Transverse colon (tissue), 4 donors: ENCODE results near the gene CFAP46. TPM values are rescaled to one million over a fixed set of nuclear protein-coding genes. Genes with fewer than 3 reads are reported as not detected.
A peak's percentile ranks its signal among the peaks of the same experiment; 100 is the strongest.

Source experiments
- DNase-seq: peaks from one replicate; pipeline ENCODE4 v3.0.0-alpha.2; 2019
- H3K27ac ChIP-seq, 4 donors: fragments of 200-600 bp; sonication (generic); 2 replicates each; pipeline ENCODE4 v1.5.1; 2016 to 2018; ENCODE audit warnings: inconsistent platforms in 4 of 4
- H3K27me3 ChIP-seq: fragments of 200-600 bp; sonication (generic); 2 replicates; pipeline ENCODE4 v1.5.1; 2017; ENCODE audit warnings: inconsistent platforms
- H3K36me3 ChIP-seq, 4 donors: fragments of 200-600 bp; sonication (generic); 2 replicates each; pipeline ENCODE4 v1.5.1; 2017 to 2019; ENCODE audit warnings: inconsistent platforms in 4 of 4
- H3K4me1 ChIP-seq, 4 donors: fragments of 200-600 bp; sonication (generic); 2 replicates each; pipeline ENCODE4 v1.5.1; 2017 to 2020; ENCODE audit warnings: inconsistent platforms in 4 of 4
- H3K4me3 ChIP-seq, 4 donors: fragments of 200-600 bp; sonication (generic); 1 replicate in 1 of 4; 2 replicates in 3 of 4; pipeline versions ENCODE4 v1.5.1 to v1.6.1; 2017 to 2019; ENCODE audit warnings: inconsistent platforms in 4 of 4
- H3K9me3 ChIP-seq, 2 donors: fragments of 200-600 bp; sonication (generic); 2 replicates each; pipeline ENCODE4 v1.5.1; 2017 to 2019; ENCODE audit warnings: inconsistent platforms in 2 of 2
- EP300 ChIP-seq: sonication (generic); formaldehyde crosslinking; IDR thresholded peaks from one replicate; pipeline ENCODE4 v1.6.1; 2017; ENCODE audit warnings: antibody characterized with exemption, low read depth
- POLR2A ChIP-seq: fragments of 450-650 bp; IDR thresholded peaks from one replicate; pipeline ENCODE4 v1.6.1; 2016; ENCODE audit warnings: antibody characterized with exemption, mild to moderate bottlenecking, moderate library complexity
- POLR2AphosphoS5 ChIP-seq, 3 donors: sonication (generic); formaldehyde crosslinking; IDR thresholded peaks; one replicate each; pipeline ENCODE4 v1.6.1; 2016; ENCODE audit warnings: antibody characterized with exemption in 3 of 3
- WGBS, 2 donors: methylation state at CpG; one replicate each; pipeline ENCODE4 v1.1.5; 2018; ENCODE audit warnings: low coverage in 1 of 2; 5-methylcytosine and 5-hydroxymethylcytosine counted together
- in situ Hi-C, 4 donors: fragments of 200-750 bp; cut with MboI; loops; one replicate each; pipeline versions ENCODE4 v1.15.0 to v1.15.1; 2017; ENCODE audit warnings: low sequenced_read_pairs in 3 of 4, low pct_ligation_motif_present in 1 of 4, low pct_unique_long_range_greater_than_20kb in 1 of 4
- intact Hi-C: fragments of 100-400 bp; cut with DNase I; formaldehyde crosslinking; loops from one replicate; pipeline ENCODE4 v1.15.1; 2023; ENCODE audit warnings: low total_unique reads
- total RNA-seq, 4 donors: library from RNA; depleted of rRNA; stranded (reverse); fragments of >200 nt; gene quantifications; one replicate each; pipeline ENCODE4 v1.1.0, GENCODE V29; 2016
- TF ChIP-seq, protein P1 (sequence below), 5 experiments: fragments of 200-600 bp in 3 of 5; fragments of 450-650 bp in 2 of 5; sonication (generic) in 3 of 5; IDR thresholded peaks; 1 replicate in 2 of 5; 2 replicates in 3 of 5; pipeline ENCODE4 v1.5.1; 2016 to 2017; ENCODE audit warnings: antibody characterized with exemption in 5 of 5, inconsistent platforms in 3 of 5, mild to moderate bottlenecking in 2 of 5, moderate library complexity in 1 of 5

CFAP46 gene
- total RNA-seq, 4 donors from 2014 or later = not detected

DNA sequence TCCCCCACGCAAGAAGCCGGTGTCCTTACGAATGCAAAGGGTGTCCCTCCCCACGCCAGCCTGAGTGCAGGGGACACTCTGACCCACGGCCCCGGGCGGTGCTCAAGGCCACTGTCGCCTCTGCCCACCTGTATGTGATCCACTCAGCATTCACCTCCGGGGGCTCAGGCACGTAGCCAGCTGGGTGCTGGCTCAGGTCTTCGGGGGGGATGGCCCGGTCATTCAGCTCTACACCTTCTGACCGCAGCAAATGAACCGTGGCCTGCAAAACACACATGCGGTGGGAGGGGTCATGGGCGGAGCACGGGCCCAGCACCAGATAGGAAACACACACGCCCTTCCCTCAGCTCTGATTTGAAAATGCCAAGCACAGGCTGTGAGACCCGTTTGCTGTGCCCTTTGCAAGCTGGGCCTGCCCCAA, 25.9 kb downstream of the CFAP46 start:
- intact Hi-C loops = no loop called here
- in situ Hi-C loops = no loop called here
- no peak overlapping the region for H3K27ac ChIP-seq

DNA sequence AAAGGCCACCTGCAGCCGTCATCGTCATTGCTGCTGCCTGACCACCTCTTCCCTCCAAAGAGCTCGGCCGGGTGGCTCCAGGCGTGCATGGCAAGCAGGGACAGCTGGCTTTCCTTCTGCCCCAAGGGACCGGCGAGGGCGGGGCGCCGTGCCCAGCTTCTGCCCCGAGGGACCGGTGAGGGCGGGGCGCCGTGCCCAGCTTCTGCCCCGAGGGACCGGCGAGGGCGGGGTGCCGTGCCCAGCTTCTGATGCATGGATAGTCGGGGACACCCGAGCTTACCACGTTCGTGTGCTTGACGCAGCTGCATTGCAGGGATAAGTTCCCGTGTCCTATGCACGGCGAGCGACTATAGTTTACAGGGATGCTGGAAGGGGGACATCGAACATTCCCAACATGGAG, 27.0 kb downstream of the CFAP46 start:
- 55 to 94% methylated on average over 3 to 24 of the region's 30 CpGs for WGBS, 2 donors
- in situ Hi-C loops = no loop called here
- H3K4me1 ChIP-seq = no peaks in the 10 kb centered on the region
- intact Hi-C loops = no loop called here
- H3K27me3 ChIP-seq = peaks cover 24% of the 10 kb centered on the region
- TF ChIP-seq, protein P1, sequence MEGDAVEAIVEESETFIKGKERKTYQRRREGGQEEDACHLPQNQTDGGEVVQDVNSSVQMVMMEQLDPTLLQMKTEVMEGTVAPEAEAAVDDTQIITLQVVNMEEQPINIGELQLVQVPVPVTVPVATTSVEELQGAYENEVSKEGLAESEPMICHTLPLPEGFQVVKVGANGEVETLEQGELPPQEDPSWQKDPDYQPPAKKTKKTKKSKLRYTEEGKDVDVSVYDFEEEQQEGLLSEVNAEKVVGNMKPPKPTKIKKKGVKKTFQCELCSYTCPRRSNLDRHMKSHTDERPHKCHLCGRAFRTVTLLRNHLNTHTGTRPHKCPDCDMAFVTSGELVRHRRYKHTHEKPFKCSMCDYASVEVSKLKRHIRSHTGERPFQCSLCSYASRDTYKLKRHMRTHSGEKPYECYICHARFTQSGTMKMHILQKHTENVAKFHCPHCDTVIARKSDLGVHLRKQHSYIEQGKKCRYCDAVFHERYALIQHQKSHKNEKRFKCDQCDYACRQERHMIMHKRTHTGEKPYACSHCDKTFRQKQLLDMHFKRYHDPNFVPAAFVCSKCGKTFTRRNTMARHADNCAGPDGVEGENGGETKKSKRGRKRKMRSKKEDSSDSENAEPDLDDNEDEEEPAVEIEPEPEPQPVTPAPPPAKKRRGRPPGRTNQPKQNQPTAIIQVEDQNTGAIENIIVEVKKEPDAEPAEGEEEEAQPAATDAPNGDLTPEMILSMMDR (IDR thresholded peaks at IDR 0.05) = no peak
- no peak for TF ChIP-seq POLR2AphosphoS5 (IDR thresholded peaks at IDR 0.05)
- H3K4me3 ChIP-seq = no peak overlapping the region
- H3K9me3 ChIP-seq = no peaks in the 10 kb centered on the region
- DNase-seq = peak; percentile 5
- H3K36me3 ChIP-seq = no peaks in the 10 kb centered on the region
- H3K27ac ChIP-seq = no peak overlapping the region

More for the DNA sequence above, 25.9 kb downstream of the CFAP46 start:
- TF ChIP-seq POLR2A (no peak), POLR2AphosphoS5 (IDR thresholded peaks at IDR 0.05) (no peak), EP300 (no peak)
- TF ChIP-seq, protein P1 (IDR thresholded peaks at IDR 0.05) = no peak
- no peak overlapping the region for H3K4me3 ChIP-seq
- no peaks in the 10 kb centered on the region for H3K9me3 ChIP-seq
- no peak for DNase-seq
- H3K36me3 ChIP-seq = no peaks in the 10 kb centered on the region
- H3K4me1 ChIP-seq = no peaks in the 10 kb centered on the region
- peaks cover 24% of the 10 kb centered on the region for H3K27me3 ChIP-seq
- 38 to 58% methylated on average over 2 to 19 of the region's 19 CpGs for WGBS, 2 donors

DNA sequence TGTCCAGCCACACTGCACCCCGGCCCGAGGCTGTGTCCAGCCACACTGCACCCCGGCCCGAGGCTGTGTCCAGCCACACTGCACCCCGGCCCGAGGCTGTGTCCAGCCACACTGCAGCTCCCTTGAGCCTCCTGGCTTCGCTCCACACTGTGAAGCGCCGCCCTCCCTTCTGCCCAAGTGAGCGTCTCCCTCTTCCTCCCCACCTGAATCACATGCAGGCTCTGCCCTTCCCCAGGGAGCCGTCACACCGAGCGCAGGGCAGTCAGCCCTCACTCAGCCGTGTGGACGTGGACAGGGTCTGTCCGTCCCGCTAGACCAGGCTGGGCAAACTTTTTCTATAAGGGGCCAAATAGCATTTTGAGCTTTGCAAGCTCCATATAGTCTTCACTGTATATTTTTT, 27.6 kb downstream of the CFAP46 start:
- peak; percentile 1 for DNase-seq

DNA sequence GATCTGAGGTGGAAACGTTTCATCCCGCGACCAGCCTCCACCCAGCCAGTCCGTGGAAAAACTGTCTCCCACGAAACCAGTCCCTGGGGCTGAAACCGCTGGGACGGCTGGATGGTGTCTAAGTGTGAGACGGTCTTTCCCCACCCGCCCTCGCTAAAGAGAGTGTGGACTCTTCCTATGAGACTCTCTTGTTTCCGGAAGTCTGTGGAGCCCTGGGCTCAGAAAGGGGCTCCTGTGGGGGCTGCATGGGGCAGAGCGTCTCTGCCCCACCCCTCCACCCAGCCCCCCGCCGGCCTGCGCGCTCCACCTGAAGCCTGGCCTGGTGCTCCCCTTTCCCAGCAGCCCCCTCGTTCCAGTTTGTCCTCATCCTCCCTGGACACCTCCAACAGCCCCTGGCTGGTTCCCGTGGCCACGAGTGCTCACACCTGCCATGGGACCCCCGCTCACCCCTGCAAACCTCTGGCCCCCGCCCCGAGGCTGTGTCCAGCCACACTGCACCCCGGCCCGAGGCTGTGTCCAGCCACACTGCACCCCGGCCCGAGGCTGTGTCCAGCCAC, 28.7 kb downstream of the CFAP46 start:
- TF ChIP-seq, protein P1 (IDR thresholded peaks at IDR 0.05) = no peak
- no peak for TF ChIP-seq POLR2A
- no peak for TF ChIP-seq POLR2AphosphoS5 (IDR thresholded peaks at IDR 0.05)
- TF ChIP-seq EP300 = no peak
- in situ Hi-C loops (no loop called here), intact Hi-C loops (no loop called here)
- no peaks in the 10 kb centered on the region for H3K36me3 ChIP-seq
- H3K27me3 ChIP-seq = peaks cover 24% of the 10 kb centered on the region
- no peak overlapping the region for H3K4me3 ChIP-seq
- DNase-seq = peak; percentile 3
- no peaks in the 10 kb centered on the region for H3K4me1 ChIP-seq
- no peak overlapping the region for H3K27ac ChIP-seq
- WGBS, 2 donors = 85% methylated on average over 23 of the region's 26 CpGs; no CpG with 5 or more reads in 1 of the 2 donors
- H3K9me3 ChIP-seq = no peaks in the 10 kb centered on the region

More for the DNA sequence above, 27.6 kb downstream of the CFAP46 start:
- intact Hi-C loops = no loop called here
- in situ Hi-C loops = no loop called here
- Histone ChIP-seq H3K36me3 (no peaks in the 10 kb centered on the region), H3K27ac (no peak overlapping the region), H3K27me3 (peaks cover 24% of the 10 kb centered on the region), H3K4me3 (no peak overlapping the region), H3K9me3 (no peaks in the 10 kb centered on the region), H3K4me1 (no peaks in the 10 kb centered on the region)
- 81% methylated on average over 14 of the region's 17 CpGs; no CpG with 5 or more reads in 1 of the 2 donors for WGBS, 2 donors
- no peak for TF ChIP-seq EP300
- no peak for TF ChIP-seq POLR2A
- TF ChIP-seq, protein P1 (IDR thresholded peaks at IDR 0.05) = no peak
- no peak for TF ChIP-seq POLR2AphosphoS5 (IDR thresholded peaks at IDR 0.05)
